ENCODE measurements around the gene SDC4. TPM values are rescaled to one million over a fixed set of nuclear protein-coding genes. Genes with fewer than 3 reads are reported as not detected.

The SDC4 gene
- total RNA-seq, 1 donor from 2014 or later, result 7.4 TPM

DNA sequence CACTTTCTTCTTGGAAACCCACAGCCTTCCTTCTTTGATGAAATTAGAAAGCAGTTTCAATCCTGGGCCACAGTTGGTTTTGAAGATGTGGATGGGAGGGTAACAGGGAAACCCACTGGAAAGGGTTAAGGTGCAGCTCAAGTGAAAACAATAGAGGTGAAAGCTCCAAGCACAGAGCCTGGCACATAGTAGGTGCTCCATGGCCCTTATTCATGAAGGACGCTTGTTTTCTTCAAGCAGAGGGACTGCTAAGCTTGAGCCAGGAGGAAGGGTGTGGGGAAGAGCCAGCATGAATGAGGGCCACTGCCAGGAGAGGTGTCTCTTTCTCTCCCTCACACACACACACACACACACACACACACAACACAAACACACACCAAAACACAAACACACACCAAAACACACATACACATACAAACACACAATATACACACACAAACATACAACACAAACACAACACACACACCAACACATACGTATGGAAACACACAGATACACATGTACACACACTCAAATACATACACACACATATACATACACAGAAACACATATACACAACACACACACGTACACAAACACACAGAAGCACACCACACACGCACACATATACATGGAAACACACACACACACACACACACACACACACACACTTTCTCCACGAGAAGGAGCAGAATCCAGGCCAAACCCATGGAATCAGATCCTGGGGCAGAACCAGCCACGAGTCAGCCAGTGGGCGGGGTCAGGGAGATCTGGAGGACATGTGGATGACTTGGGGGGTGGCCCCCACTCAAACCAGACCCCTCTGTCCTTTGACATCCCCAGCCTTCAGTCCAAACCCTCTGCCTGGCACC lies 65.3 kb downstream of the SDC4 start:
- H3K9me3 Mint-ChIP-seq (ENCODE audit: unreplicated experiment), result peaks cover 5% of the 10 kb centered on the region
- H3K27me3 Mint-ChIP-seq (ENCODE audit: unreplicated experiment), result peaks cover 4% of the 10 kb centered on the region
- TF ChIP-seq, protein P1, sequence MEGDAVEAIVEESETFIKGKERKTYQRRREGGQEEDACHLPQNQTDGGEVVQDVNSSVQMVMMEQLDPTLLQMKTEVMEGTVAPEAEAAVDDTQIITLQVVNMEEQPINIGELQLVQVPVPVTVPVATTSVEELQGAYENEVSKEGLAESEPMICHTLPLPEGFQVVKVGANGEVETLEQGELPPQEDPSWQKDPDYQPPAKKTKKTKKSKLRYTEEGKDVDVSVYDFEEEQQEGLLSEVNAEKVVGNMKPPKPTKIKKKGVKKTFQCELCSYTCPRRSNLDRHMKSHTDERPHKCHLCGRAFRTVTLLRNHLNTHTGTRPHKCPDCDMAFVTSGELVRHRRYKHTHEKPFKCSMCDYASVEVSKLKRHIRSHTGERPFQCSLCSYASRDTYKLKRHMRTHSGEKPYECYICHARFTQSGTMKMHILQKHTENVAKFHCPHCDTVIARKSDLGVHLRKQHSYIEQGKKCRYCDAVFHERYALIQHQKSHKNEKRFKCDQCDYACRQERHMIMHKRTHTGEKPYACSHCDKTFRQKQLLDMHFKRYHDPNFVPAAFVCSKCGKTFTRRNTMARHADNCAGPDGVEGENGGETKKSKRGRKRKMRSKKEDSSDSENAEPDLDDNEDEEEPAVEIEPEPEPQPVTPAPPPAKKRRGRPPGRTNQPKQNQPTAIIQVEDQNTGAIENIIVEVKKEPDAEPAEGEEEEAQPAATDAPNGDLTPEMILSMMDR (IDR thresholded peaks at IDR 0.05; ENCODE audit: unreplicated experiment), result no peak
- DNase-seq (ENCODE audit: low spot score), result no peak
- no peak overlapping the region for H3K27ac Mint-ChIP-seq (ENCODE audit: unreplicated experiment)
- H3K4me3 Mint-ChIP-seq (ENCODE audit: unreplicated experiment), result no peak overlapping the region
- H3K36me3 Mint-ChIP-seq (ENCODE audit: low read depth, unreplicated experiment), result no peaks in the 10 kb centered on the region
- no peaks in the 10 kb centered on the region for H3K4me1 Mint-ChIP-seq (ENCODE audit: unreplicated experiment)

GRCh38 chr20:45279992-45280391 lies 68.2 kb downstream of the SDC4 start:
- Mint-ChIP-seq H3K27me3 (ENCODE audit: unreplicated experiment) (no peaks in the 10 kb centered on the region), H3K9me3 (ENCODE audit: unreplicated experiment) (peaks cover 5% of the 10 kb centered on the region), H3K4me1 (ENCODE audit: unreplicated experiment) (no peaks in the 10 kb centered on the region), H3K36me3 (ENCODE audit: low read depth, unreplicated experiment) (no peaks in the 10 kb centered on the region), H3K4me3 (ENCODE audit: unreplicated experiment) (no peak overlapping the region), H3K27ac (ENCODE audit: unreplicated experiment) (no peak overlapping the region)
- TF ChIP-seq, protein P1 (IDR thresholded peaks at IDR 0.05; ENCODE audit: unreplicated experiment), result no peak
- DNase-seq (ENCODE audit: low spot score), result no peak

DNA sequence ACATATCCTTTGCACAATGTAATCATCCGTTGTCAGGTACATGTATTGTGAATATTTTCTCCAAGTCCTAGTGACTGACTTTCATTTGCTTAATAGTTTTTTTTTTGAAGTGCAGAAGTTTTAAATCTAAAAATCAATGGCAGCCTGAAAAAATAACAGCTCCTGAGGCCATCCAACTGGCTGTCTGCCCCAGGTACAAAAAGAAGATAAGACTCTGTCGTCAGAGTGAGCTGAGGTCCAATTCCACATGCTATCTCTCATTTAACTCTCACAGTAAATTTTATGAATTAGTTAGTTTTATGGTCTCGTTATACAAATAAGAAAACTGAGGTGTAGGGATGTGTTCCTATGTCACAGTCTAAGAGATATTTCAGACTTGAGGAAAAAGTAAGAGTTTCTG lies 72.9 kb downstream of the SDC4 start:
- Mint-ChIP-seq H3K9me3 (ENCODE audit: unreplicated experiment) (no peaks in the 10 kb centered on the region), H3K36me3 (ENCODE audit: low read depth, unreplicated experiment) (no peaks in the 10 kb centered on the region), H3K4me1 (ENCODE audit: unreplicated experiment) (no peaks in the 10 kb centered on the region), H3K27ac (ENCODE audit: unreplicated experiment) (no peak overlapping the region), H3K4me3 (ENCODE audit: unreplicated experiment) (no peak overlapping the region), H3K27me3 (ENCODE audit: unreplicated experiment) (peaks cover 1% of the 10 kb centered on the region)
- TF ChIP-seq, protein P1 (IDR thresholded peaks at IDR 0.05; ENCODE audit: unreplicated experiment), result no peak
- no peak for DNase-seq (ENCODE audit: low spot score)

Other genes with a start within 250 kb of the SDC4 start
- gene KCNS1, start 247.3 kb downstream of the SDC4 start, total RNA-seq (ENCODE audit: unreplicated experiment), result 0.10 TPM
- not detected for gene WFDC5, start 233.2 kb downstream of the SDC4 start, total RNA-seq (ENCODE audit: unreplicated experiment)
- gene WFDC12, start 224.0 kb downstream of the SDC4 start, total RNA-seq (ENCODE audit: unreplicated experiment), result not detected
- not detected for gene PI3, start 173.5 kb downstream of the SDC4 start, total RNA-seq (ENCODE audit: unreplicated experiment)
- gene SEMG1, start 141.4 kb downstream of the SDC4 start, total RNA-seq (ENCODE audit: unreplicated experiment), result not detected
- gene SEMG2, start 127.1 kb downstream of the SDC4 start, total RNA-seq (ENCODE audit: unreplicated experiment), result not detected
- gene SLPI, start 93.9 kb downstream of the SDC4 start, total RNA-seq (ENCODE audit: unreplicated experiment), result 0.82 TPM
- gene RBPJL, start 41.6 kb downstream of the SDC4 start, total RNA-seq (ENCODE audit: unreplicated experiment), result not detected
- gene MATN4, start 40.1 kb downstream of the SDC4 start, total RNA-seq (ENCODE audit: unreplicated experiment), result not detected
- 20.0 TPM for gene SYS1, start 14.7 kb upstream of the SDC4 start, total RNA-seq (ENCODE audit: unreplicated experiment)
- not detected for gene TP53TG5, start 29.9 kb upstream of the SDC4 start, total RNA-seq (ENCODE audit: unreplicated experiment)
- 2.0 TPM for gene DBNDD2, start 59.9 kb upstream of the SDC4 start, total RNA-seq (ENCODE audit: unreplicated experiment)
- gene PIGT, start 67.7 kb upstream of the SDC4 start, total RNA-seq (ENCODE audit: unreplicated experiment), result 68.6 TPM
- gene WFDC2, start 121.3 kb upstream of the SDC4 start, total RNA-seq (ENCODE audit: unreplicated experiment), result 4.6 TPM
- gene SPINT3, start 167.2 kb upstream of the SDC4 start, total RNA-seq (ENCODE audit: unreplicated experiment), result not detected
- not detected for gene WFDC6, start 191.1 kb upstream of the SDC4 start, total RNA-seq (ENCODE audit: unreplicated experiment)
- gene EPPIN, start 199.0 kb upstream of the SDC4 start, total RNA-seq (ENCODE audit: unreplicated experiment), result not detected
- gene WFDC8, start 230.9 kb upstream of the SDC4 start, total RNA-seq (ENCODE audit: unreplicated experiment), result not detected

All from endothelial cell (in vitro differentiated cells).